Activated gamma-delta T cell treated with anti-CD3 and anti-CD28 coated beads, Interleukin-2, amount 50 U/mL, for 16 hours (primary cell): ENCODE data around the gene TMC8.
"Not testable (repeated sequence)": the region's sequence is repeated elsewhere in the genome, so short reads cannot be mapped to it uniquely, and the experiment has no call there.

ENCODE experiments used
- DNase-seq: peaks from one replicate; pipeline ENCODE4 v3.0.0-alpha.2; 2020; ENCODE audit warnings: low read depth

The TMC8 gene

GRCh38 chr17:78159575-78160158, 29.1 kb downstream of the TMC8 start:
- DNase-seq = no peak

GRCh38 chr17:78163881-78164747, 33.5 kb downstream of the TMC8 start:
- DNase-seq = no peak

- DNase-seq = no peak
Observed at GRCh38 chr17:78164748-78165607, 34.4 kb downstream of the TMC8 start.

- no peak for DNase-seq
Observed at GRCh38 chr17:78166416-78166815, 35.8 kb downstream of the TMC8 start.

- DNase-seq = peak; percentile 77
Observed at GRCh38 chr17:78168242-78168902, 37.8 kb downstream of the TMC8 start, which contains the start of gene SYNGR2. SYNGR2 (plus strand) TSS chr17:78168581; CDS start chr17:78168617, 36 bp downstream.

GRCh38 chr17:78168903-78169793, 38.6 kb downstream of the TMC8 start:
- DNase-seq = no peak

GRCh38 chr17:78170692-78171590, 40.4 kb downstream of the TMC8 start:
- no peak for DNase-seq

- not testable (repeated sequence) for DNase-seq
Observed at GRCh38 chr17:78171591-78172248, 41.1 kb downstream of the TMC8 start.

GRCh38 chr17:78172249-78173051, 41.9 kb downstream of the TMC8 start:
- DNase-seq = no peak

- DNase-seq = no peak
Observed at GRCh38 chr17:78173097-78173715, 42.6 kb downstream of the TMC8 start.

GRCh38 chr17:78174346-78174869, 43.8 kb downstream of the TMC8 start:
- no peak for DNase-seq

- no peak for DNase-seq
Observed at GRCh38 chr17:78174870-78175642, 44.5 kb downstream of the TMC8 start.

GRCh38 chr17:78175643-78175981, 45.0 kb downstream of the TMC8 start:
- no peak for DNase-seq

GRCh38 chr17:78176548-78177025, 46.0 kb downstream of the TMC8 start:
- peak; percentile 62 for DNase-seq

GRCh38 chr17:78179372-78179771, 48.8 kb downstream of the TMC8 start:
- DNase-seq = no peak

- no peak for DNase-seq
Observed at GRCh38 chr17:78180083-78180482, 49.5 kb downstream of the TMC8 start.

- no peak for DNase-seq
Observed at GRCh38 chr17:78180508-78180907, 49.9 kb downstream of the TMC8 start.
